Tibial nerve (tissue), 4 donors: ENCODE data around the gene PKHD1. TPM values are rescaled to one million over a fixed set of nuclear protein-coding genes. Genes with fewer than 3 reads are reported as not detected.

Source experiments
- DNase-seq, 2 donors: peaks; one replicate each; pipeline ENCODE4 v3.0.0-alpha.2; 2019; ENCODE audit warnings: low spot score in 2 of 2
- H3K27ac ChIP-seq, 4 donors: fragments of 200-600 bp; sonication (generic) in 3 of 4; one replicate each; pipeline ENCODE4 v1.5.1; 2017 to 2019; ENCODE audit warnings: mild to moderate bottlenecking in 1 of 4
- H3K27me3 ChIP-seq, 2 donors: fragments of 200-600 bp; sonication (generic) in 1 of 2; one replicate each; pipeline versions ENCODE4 v1.5.1 to v1.6.0; 2017 to 2019
- H3K36me3 ChIP-seq, 3 donors: fragments of 200-600 bp; sonication (generic); one replicate each; pipeline ENCODE4 v1.5.1; 2018 to 2019
- H3K4me1 ChIP-seq, 4 donors: fragments of 200-600 bp; sonication (generic) in 3 of 4; one replicate each; pipeline ENCODE4 v1.5.1; 2017 to 2019
- H3K4me3 ChIP-seq, 4 donors: fragments of 200-600 bp; sonication (generic) in 3 of 4; one replicate each; pipeline ENCODE4 v1.5.1; 2017 to 2019; ENCODE audit warnings: mild to moderate bottlenecking in 1 of 4, moderate library complexity in 1 of 4
- H3K9me3 ChIP-seq, 4 donors: fragments of 200-600 bp; sonication (generic) in 3 of 4; one replicate each; pipeline ENCODE4 v1.5.1; 2017 to 2019
- CTCF ChIP-seq, 5 experiments: fragments of 200-600 bp in 3 of 5; fragments of 450-650 bp in 2 of 5; sonication (generic) in 3 of 5; IDR thresholded peaks; one replicate each; pipeline ENCODE4 v1.5.1; 2016 to 2019; ENCODE audit warnings: antibody characterized with exemption in 5 of 5, mild to moderate bottlenecking in 3 of 5, moderate library complexity in 2 of 5
- EP300 ChIP-seq, 2 donors: sonication (generic); formaldehyde crosslinking; IDR thresholded peaks; one replicate each; pipeline ENCODE4 v1.6.1; 2017; ENCODE audit warnings: antibody characterized with exemption in 2 of 2, mild to moderate bottlenecking in 1 of 2
- POLR2A ChIP-seq, 2 donors: fragments of 450-650 bp; IDR thresholded peaks; one replicate each; pipeline ENCODE4 v1.6.1; 2017; ENCODE audit warnings: antibody characterized with exemption in 2 of 2, mild to moderate bottlenecking in 2 of 2, moderate library complexity in 2 of 2
- WGBS, 2 donors: methylation state at CpG; one replicate each; pipeline ENCODE4 v1.1.5; 2018; 5-methylcytosine and 5-hydroxymethylcytosine counted together
- total RNA-seq, 4 donors: library from RNA; depleted of rRNA; stranded (reverse); fragments of >200 nt; gene quantifications; one replicate each; pipeline ENCODE4 v1.1.0, GENCODE V29; 2016

PKHD1 gene
- total RNA-seq, 4 donors from 2014 or later = under 0.01 to 0.22 (median 0.20) TPM

GRCh38 chr6:52077180-52077884, 10.1 kb downstream of the PKHD1 start:
- H3K9me3 ChIP-seq = no peaks in the 10 kb centered on the region
- 56 to 57% methylated on average over 3 of the region's 3 CpGs for WGBS, 2 donors
- H3K4me1 ChIP-seq = peaks cover 0 to 7% (median 0%) of the 10 kb centered on the region in 4 donors
- no peak overlapping the region for H3K27ac ChIP-seq
- H3K27me3 ChIP-seq = no peaks in the 10 kb centered on the region
- no peaks in the 10 kb centered on the region for H3K36me3 ChIP-seq
- TF ChIP-seq EP300 (IDR thresholded peaks at IDR 0.05) = no peak
- no peak for TF ChIP-seq CTCF (IDR thresholded peaks at IDR 0.05)
- TF ChIP-seq POLR2A (IDR thresholded peaks at IDR 0.05) = no peak
- no peak for DNase-seq
- H3K4me3 ChIP-seq = no peak overlapping the region

DNA sequence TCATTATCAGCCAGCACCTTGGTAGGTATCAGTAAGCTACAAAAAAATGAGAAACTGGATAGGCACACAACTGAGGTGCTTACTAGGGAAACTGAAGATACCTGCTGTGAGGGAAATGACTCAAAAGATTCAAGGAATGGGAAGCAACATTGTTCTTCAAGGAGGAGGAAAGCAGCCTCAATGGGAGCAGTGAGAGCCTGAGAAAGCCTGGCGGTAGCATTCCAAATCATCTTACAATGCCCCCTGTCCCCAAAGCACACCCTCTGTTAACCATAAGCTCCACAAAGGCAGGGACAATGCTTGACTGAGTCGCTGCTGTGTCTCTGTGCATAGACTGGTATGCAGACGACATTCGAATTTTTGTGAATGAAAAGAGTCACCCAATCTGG, 10.6 kb downstream of the PKHD1 start:
- H3K4me1 ChIP-seq = peaks cover 0 to 7% (median 0%) of the 10 kb centered on the region in 4 donors
- WGBS, 2 donors = 29 to 49% methylated on average over 4 of the region's 4 CpGs

DNA sequence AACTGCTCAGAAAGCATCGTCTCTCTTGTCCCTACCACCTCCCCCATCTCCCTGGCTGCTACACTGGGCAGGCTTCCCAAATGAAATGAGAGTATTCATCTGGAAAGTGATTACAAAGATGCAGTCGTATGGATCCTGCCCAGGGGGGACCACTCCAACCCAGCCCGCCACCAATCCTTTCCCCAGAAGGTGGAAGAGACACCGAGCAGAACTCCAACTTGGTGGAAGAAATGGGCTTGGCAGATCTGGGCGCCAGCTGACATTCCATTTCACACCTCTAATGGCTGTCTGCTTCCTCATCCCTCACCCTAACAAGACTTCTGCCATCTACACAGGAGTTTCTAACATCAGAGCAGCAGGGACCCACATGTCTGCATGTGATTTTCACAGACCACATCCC, 12.7 kb downstream of the PKHD1 start:
- Histone ChIP-seq H3K27me3 (no peaks in the 10 kb centered on the region), H3K9me3 (no peaks in the 10 kb centered on the region), H3K27ac (no peak overlapping the region), H3K4me3 (no peak overlapping the region), H3K36me3 (no peaks in the 10 kb centered on the region), H3K4me1 (peaks cover 0 to 7% (median 0%) of the 10 kb centered on the region in 4 donors)
- DNase-seq = no peak
- 67 to 77% methylated on average over 5 of the region's 5 CpGs for WGBS, 2 donors
- no peak for TF ChIP-seq EP300 (IDR thresholded peaks at IDR 0.05)

More for the DNA sequence above, 10.6 kb downstream of the PKHD1 start:
- Histone ChIP-seq H3K4me3 (no peak overlapping the region), H3K27ac (no peak overlapping the region), H3K9me3 (no peaks in the 10 kb centered on the region), H3K36me3 (no peaks in the 10 kb centered on the region), H3K27me3 (no peaks in the 10 kb centered on the region)
- DNase-seq = no peak
- TF ChIP-seq CTCF (IDR thresholded peaks at IDR 0.05) (no peak), POLR2A (IDR thresholded peaks at IDR 0.05) (no peak), EP300 (IDR thresholded peaks at IDR 0.05) (no peak)

- no peaks in the 10 kb centered on the region for H3K27me3 ChIP-seq
- no peak overlapping the region for H3K27ac ChIP-seq
- H3K36me3 ChIP-seq = no peaks in the 10 kb centered on the region
- H3K4me3 ChIP-seq = no peak overlapping the region
- DNase-seq = no peak
- H3K4me1 ChIP-seq = peaks cover 0 to 7% (median 0%) of the 10 kb centered on the region in 4 donors
- TF ChIP-seq POLR2A (IDR thresholded peaks at IDR 0.05) (no peak), CTCF (IDR thresholded peaks at IDR 0.05) (no peak), EP300 (IDR thresholded peaks at IDR 0.05) (no peak)
- H3K9me3 ChIP-seq = no peaks in the 10 kb centered on the region
- 53 to 61% methylated on average over 2 of the region's 2 CpGs for WGBS, 2 donors
Observed at GRCh38 chr6:52074155-52074554, 13.3 kb downstream of the PKHD1 start.

DNA sequence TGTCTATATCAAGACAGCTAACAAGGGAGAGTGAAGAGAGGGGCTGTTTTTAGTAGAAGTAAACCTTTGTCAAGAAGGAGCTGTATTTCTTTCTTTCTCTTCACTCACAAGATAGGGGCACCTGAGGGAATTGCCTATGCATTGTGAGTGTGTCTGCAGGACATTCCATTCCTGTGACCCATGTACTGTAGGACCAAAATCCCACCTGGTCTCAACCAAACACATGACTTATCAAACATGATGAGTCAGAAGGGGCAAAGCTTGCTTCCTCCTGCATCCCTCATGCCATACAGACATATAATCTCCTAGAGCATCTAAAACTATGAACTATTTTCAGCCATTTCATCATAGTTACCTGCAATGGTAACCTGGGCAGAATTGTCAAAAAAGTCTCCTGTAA, 21.8 kb downstream of the PKHD1 start:
- no peaks in the 10 kb centered on the region for H3K27me3 ChIP-seq
- no peak for TF ChIP-seq CTCF (IDR thresholded peaks at IDR 0.05)
- TF ChIP-seq EP300 (IDR thresholded peaks at IDR 0.05) = no peak
- TF ChIP-seq POLR2A (IDR thresholded peaks at IDR 0.05) = no peak
- no peaks in the 10 kb centered on the region for H3K4me1 ChIP-seq
- no peaks in the 10 kb centered on the region for H3K36me3 ChIP-seq
- no peaks in the 10 kb centered on the region for H3K9me3 ChIP-seq
- no peak for DNase-seq
- no peak overlapping the region for H3K4me3 ChIP-seq
- H3K27ac ChIP-seq = no peak overlapping the region
